MM.1S (cell line): ENCODE results near the gene BSN.

ENCODE experiments used
- DNase-seq: peaks from one replicate; pipeline ENCODE4 v3.0.0-alpha.2; 2015
- H2AFZ ChIP-seq: fragments of 300-600 bp; sonication (generic); 2 replicates; pipeline ENCODE4 v1.6.0; 2016; ENCODE audit warnings: antibody characterized with exemption, low read length
- H3F3A ChIP-seq: fragments of 300-600 bp; sonication (generic); 2 replicates; pipeline ENCODE4 v1.6.1; 2016; ENCODE audit warnings: mild to moderate bottlenecking, antibody characterized with exemption, low read length, moderate library complexity, mixed read lengths; ENCODE audit not compliant: insufficient read depth
- H3K27ac ChIP-seq: fragments of 300-600 bp; sonication (generic); 2 replicates; pipeline ENCODE4 v1.5.1; 2016; ENCODE audit warnings: mild to moderate bottlenecking, low read length
- H3K27me3 ChIP-seq: fragments of 300-600 bp; sonication (generic); replicated peaks from 2 replicates; pipeline ENCODE4 v1.6.0; 2016; ENCODE audit warnings: low read length; ENCODE audit not compliant: insufficient read depth
- H3K36me3 ChIP-seq: fragments of 300-600 bp; sonication (generic); replicated peaks from 2 replicates; pipeline ENCODE4 v1.6.1; 2016; ENCODE audit warnings: mild to moderate bottlenecking, low read length, mixed read lengths; ENCODE audit not compliant: insufficient read depth
- H3K4me1 ChIP-seq: fragments of 300-600 bp; sonication (generic); 2 replicates; pipeline ENCODE4 v1.6.1; 2016; ENCODE audit warnings: low read length, mixed read lengths
- H3K4me2 ChIP-seq: fragments of 300-600 bp; sonication (generic); 2 replicates; pipeline ENCODE4 v1.6.0; 2016; ENCODE audit warnings: low read depth, low read length
- H3K4me3 ChIP-seq: fragments of 300-600 bp; sonication (generic); 2 replicates; pipeline ENCODE4 v1.5.1; 2016; ENCODE audit warnings: low read length, mixed read lengths
- H3K79me2 ChIP-seq: fragments of 300-600 bp; sonication (generic); 2 replicates; pipeline ENCODE4 v1.6.1; 2016; ENCODE audit warnings: mixed run types, low read length, mixed read lengths
- H3K9ac ChIP-seq: fragments of 300-600 bp; sonication (generic); 2 replicates; pipeline ENCODE4 v1.6.1; 2016; ENCODE audit warnings: low read length, mixed read lengths
- H3K9me2 ChIP-seq: fragments of 300-600 bp; sonication (generic); replicated peaks from 2 replicates; pipeline ENCODE4 v1.6.1; 2016; ENCODE audit warnings: mild to moderate bottlenecking, low read length, mixed read lengths; ENCODE audit not compliant: insufficient read depth
- H3K9me3 ChIP-seq: fragments of 300-600 bp; sonication (generic); replicated peaks from 2 replicates; pipeline ENCODE4 v1.6.1; 2016; ENCODE audit warnings: mild to moderate bottlenecking, low read length, mixed read lengths; ENCODE audit not compliant: insufficient read depth
- H4K20me1 ChIP-seq: fragments of 300-600 bp; sonication (generic); 2 replicates; pipeline ENCODE4 v1.6.1; 2016; ENCODE audit warnings: mild to moderate bottlenecking, low read length, moderate library complexity, mixed read lengths; ENCODE audit not compliant: insufficient read depth
- EZH2 ChIP-seq: fragments of 300-600 bp; sonication (generic); optimal IDR thresholded peaks from 2 replicates; pipeline ENCODE3; 2017; ENCODE audit warnings: low read depth, mild to moderate bottlenecking, antibody characterized with exemption, low read length, mixed read lengths
- EZH2phosphoT487 ChIP-seq: fragments of 300-600 bp; sonication (generic); IDR thresholded peaks from 2 replicates; pipeline ENCODE4 v1.6.1; 2018; ENCODE audit warnings: antibody characterized with exemption, low read length
- TF ChIP-seq, protein P1 (sequence below): fragments of 300-600 bp; sonication (generic); IDR thresholded peaks from 2 replicates; pipeline ENCODE4 v1.5.1; 2016; ENCODE audit warnings: antibody characterized with exemption, low read length, mixed read lengths

BSN gene

DNA sequence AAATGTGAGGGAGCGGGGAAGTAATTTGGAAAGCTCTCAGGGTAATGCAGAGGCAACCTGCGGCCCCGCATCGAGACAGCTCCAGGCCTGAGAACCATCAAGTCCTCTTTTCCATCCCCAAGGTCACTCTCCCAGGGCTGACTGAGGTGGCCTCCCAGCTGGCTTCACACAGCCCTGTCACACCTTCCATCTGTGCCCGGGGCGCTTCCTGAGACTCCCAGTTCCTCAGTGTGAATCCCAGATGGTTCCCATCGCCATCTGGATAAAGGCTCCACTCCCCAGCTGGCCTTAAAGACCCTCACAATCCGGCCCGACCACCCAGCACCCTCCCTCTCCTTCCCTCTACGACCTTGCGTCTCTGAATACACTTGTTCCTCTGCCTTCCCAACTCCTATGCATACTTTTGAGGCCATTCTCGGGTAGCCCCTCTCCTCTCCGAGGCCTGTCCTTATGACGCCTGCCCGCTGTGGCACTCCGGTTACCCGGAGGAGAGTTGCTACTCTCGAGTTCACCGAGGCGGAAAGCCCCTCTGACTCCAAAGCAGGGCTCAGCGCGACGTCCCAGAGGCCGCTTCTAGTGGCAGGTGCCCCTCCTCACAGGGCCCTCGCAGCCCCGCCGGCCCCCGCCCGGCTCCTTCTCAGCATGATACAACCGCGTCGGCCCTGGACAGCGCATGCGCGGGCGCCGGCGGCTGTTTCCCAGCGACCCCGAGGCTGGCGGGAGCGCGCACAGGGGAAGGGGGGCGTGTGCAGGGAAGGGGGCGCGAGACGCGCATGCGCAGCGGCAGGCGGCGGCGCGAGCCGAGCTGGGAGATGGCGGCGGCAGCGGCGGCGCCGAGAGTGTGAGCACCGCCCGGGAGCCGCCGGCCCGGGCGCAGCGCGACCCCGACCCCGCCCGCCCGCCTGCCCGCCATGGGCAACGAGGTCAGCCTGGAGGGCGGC, at the start of gene BSN:
TSS of gene BSN (plus strand) at position 786 of the 941 bp plus-strand sequence. CDS start at position 912, 126 bp downstream.
- TF ChIP-seq EZH2phosphoT487 (no peak), EZH2 (no peak)
- TF ChIP-seq, protein P1, sequence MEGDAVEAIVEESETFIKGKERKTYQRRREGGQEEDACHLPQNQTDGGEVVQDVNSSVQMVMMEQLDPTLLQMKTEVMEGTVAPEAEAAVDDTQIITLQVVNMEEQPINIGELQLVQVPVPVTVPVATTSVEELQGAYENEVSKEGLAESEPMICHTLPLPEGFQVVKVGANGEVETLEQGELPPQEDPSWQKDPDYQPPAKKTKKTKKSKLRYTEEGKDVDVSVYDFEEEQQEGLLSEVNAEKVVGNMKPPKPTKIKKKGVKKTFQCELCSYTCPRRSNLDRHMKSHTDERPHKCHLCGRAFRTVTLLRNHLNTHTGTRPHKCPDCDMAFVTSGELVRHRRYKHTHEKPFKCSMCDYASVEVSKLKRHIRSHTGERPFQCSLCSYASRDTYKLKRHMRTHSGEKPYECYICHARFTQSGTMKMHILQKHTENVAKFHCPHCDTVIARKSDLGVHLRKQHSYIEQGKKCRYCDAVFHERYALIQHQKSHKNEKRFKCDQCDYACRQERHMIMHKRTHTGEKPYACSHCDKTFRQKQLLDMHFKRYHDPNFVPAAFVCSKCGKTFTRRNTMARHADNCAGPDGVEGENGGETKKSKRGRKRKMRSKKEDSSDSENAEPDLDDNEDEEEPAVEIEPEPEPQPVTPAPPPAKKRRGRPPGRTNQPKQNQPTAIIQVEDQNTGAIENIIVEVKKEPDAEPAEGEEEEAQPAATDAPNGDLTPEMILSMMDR, result no peak

DNA sequence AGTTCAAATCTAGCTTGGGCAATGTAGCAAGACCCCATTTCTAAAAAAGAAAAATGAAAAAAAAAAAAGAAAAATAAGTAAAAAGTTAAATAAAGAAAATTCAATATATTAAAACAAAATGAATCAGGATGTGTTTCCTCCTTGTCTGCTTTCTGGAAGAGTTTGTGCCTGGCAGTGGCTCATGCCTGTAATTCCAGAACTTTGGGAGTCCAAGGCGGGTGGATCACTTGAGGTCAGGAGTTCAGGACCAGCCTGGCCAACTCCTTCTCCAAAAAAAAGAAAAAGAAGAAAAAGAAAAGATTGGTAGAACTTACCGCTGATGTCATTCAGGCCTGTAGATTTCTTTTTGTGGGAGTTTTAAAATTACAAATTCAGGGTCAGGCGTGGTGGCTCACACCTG, 47.4 kb upstream of the BSN start:
- no peak overlapping the region for H2AFZ ChIP-seq
- no peak overlapping the region for H3K4me3 ChIP-seq
- no peaks in the 10 kb centered on the region for H3K27me3 ChIP-seq
- H4K20me1 ChIP-seq, result no peaks in the 10 kb centered on the region
- H3K9ac ChIP-seq, result no peak overlapping the region
- no peak for TF ChIP-seq EZH2phosphoT487
- TF ChIP-seq, protein P1, result no peak
- TF ChIP-seq EZH2, result no peak
- peaks cover 27% of the 10 kb centered on the region for H3K79me2 ChIP-seq
- no peaks in the 10 kb centered on the region for H3K9me2 ChIP-seq
- H3K36me3 ChIP-seq, result 0 out of 2 replicates have a peak, but pooled peaks cover 3% of the 10 kb centered on the region
- no peak overlapping the region for H3K4me2 ChIP-seq
- H3K4me1 ChIP-seq, result no peaks in the 10 kb centered on the region
- H3F3A ChIP-seq, result no peaks in the 10 kb centered on the region
- no peaks in the 10 kb centered on the region for H3K9me3 ChIP-seq
- no peak overlapping the region for H3K27ac ChIP-seq
- DNase-seq, result no peak

More for the DNA sequence above, at the start of gene BSN:
- Histone ChIP-seq H3F3A (peaks cover 3% of the 10 kb centered on the region; the same call in 1 of the 2 replicates), H3K36me3 (no peaks in the 10 kb centered on the region), H3K79me2 (no peaks in the 10 kb centered on the region), H3K4me3 (peak within 1 kb of the TSS; percentile 84), H3K9me3 (no peaks in the 10 kb centered on the region), H3K4me1 (peaks cover 5% of the 10 kb centered on the region; the same call in 1 of the 2 replicates), H3K4me2 (peak within 1 kb of the TSS; percentile 99), H2AFZ (peak within 1 kb of the TSS; percentile 91), H3K27me3 (peaks cover 56% of the 10 kb centered on the region), H3K9me2 (no peaks in the 10 kb centered on the region), H4K20me1 (peaks cover 6% of the 10 kb centered on the region; the same call in 1 of the 2 replicates), H3K9ac (peak within 1 kb of the TSS; percentile 65), H3K27ac (no peak within 1 kb of the TSS)
- DNase-seq, result peak; percentile 88

DNA sequence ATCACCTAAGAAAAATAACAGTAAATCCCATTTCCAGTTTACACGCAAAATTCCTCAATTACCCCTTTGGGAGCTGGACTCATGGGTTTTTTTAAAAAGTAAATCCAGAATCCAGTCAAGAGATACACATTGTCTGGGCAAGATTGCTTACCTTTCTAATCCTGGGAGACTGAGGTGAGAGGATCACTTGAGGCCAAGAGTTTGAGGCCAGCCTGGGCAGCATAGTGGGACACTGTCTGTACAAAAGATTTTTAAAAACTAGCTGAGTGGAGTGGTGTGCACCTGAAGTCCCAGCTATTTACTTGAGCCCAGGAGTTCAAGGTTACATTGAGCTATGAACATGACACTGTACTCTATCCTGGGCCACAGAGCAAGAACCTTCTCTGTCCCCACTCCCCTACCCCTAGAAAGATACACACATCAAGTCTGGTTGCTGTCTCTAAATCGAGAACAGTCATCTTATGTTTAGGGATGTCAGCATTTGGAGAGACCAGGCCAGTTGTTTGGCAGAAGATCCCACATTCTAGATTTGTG, 45.2 kb upstream of the BSN start:
- TF ChIP-seq EZH2phosphoT487 (no peak), EZH2 (no peak)
- TF ChIP-seq, protein P1, result no peak
- Histone ChIP-seq H3K9me2 (no peaks in the 10 kb centered on the region), H3K4me2 (no peak overlapping the region), H4K20me1 (no peaks in the 10 kb centered on the region), H3K79me2 (peaks cover 17% of the 10 kb centered on the region), H3K27me3 (no peaks in the 10 kb centered on the region), H3K4me1 (no peaks in the 10 kb centered on the region), H3K27ac (no peak overlapping the region), H3F3A (no peaks in the 10 kb centered on the region), H3K36me3 (0 out of 2 replicates have a peak, but pooled peaks cover 3% of the 10 kb centered on the region), H3K9me3 (no peaks in the 10 kb centered on the region), H3K9ac (no peak overlapping the region), H3K4me3 (no peak overlapping the region), H2AFZ (no peak overlapping the region)
- DNase-seq, result no peak
